Esophagus squamous epithelium (tissue), 5 donors: Measurements from ENCODE around the gene USP2. TPM values are rescaled to one million over a fixed set of nuclear protein-coding genes. Genes with fewer than 3 reads are reported as not detected.
A peak's percentile ranks its signal among the peaks of the same experiment; 100 is the strongest.

Source experiments
- DNase-seq: peaks from one replicate; lab custom pipeline; 2025; lab: John Stamatoyannopoulos, UW
- H3K27ac ChIP-seq, 4 donors: fragments of 200-600 bp; sonication (generic); one replicate each; pipeline ENCODE4 v1.5.1; 2016 to 2019; ENCODE audit warnings: mild to moderate bottlenecking in 1 of 4
- H3K27me3 ChIP-seq, 4 donors: fragments of 200-600 bp; sonication (generic); 1 replicate in 3 of 4; 2 replicates in 1 of 4; pipeline versions ENCODE4 v1.5.1 to v1.6.0; 2017 to 2021; ENCODE audit warnings: antibody characterized with exemption in 1 of 4
- H3K36me3 ChIP-seq, 3 donors: fragments of 200-600 bp; sonication (generic); one replicate each; pipeline ENCODE4 v1.5.1; 2016 to 2019
- H3K4me1 ChIP-seq, 3 donors: fragments of 200-600 bp; sonication (generic); one replicate each; pipeline ENCODE4 v1.5.1; 2017 to 2019
- H3K4me3 ChIP-seq, 4 donors: fragments of 200-600 bp; sonication (generic); 1 replicate in 3 of 4; 2 replicates in 1 of 4; pipeline ENCODE4 v1.5.1; 2016 to 2019; ENCODE audit warnings: mild to moderate bottlenecking in 2 of 4, moderate library complexity in 1 of 4
- H3K9me3 ChIP-seq, 3 donors: fragments of 200-600 bp; sonication (generic); one replicate each; pipeline ENCODE4 v1.5.1; 2016 to 2019
- CTCF ChIP-seq, 6 experiments: fragments of 450-650 bp in 4 of 6; fragments of 200-600 bp in 2 of 6; sonication (generic) in 2 of 6; IDR thresholded peaks; one replicate each; pipeline ENCODE4 v1.5.1; 2016 to 2019; ENCODE audit warnings: antibody characterized with exemption in 6 of 6, mild to moderate bottlenecking in 4 of 6, moderate library complexity in 4 of 6
- POLR2A ChIP-seq, 4 donors: fragments of 450-650 bp; IDR thresholded peaks; one replicate each; pipeline ENCODE4 v1.6.1; 2017; ENCODE audit warnings: antibody characterized with exemption in 4 of 4, mild to moderate bottlenecking in 4 of 4, moderate library complexity in 3 of 4
- WGBS, 2 donors: methylation state at CpG; one replicate each; pipeline ENCODE4 v1.1.5; 2018; 5-methylcytosine and 5-hydroxymethylcytosine counted together
- intact Hi-C: fragments of 100-400 bp; cut with DNase I; formaldehyde crosslinking; loops from one replicate; pipeline ENCODE4 v1.15.0; 2022
- total RNA-seq, 4 donors: library from RNA; depleted of rRNA; stranded (reverse); fragments of >200 nt; gene quantifications; one replicate each; pipeline ENCODE4 v1.1.0, GENCODE V29; 2016
- donor health status: DM: yes; HTN: yes; CAD: no.

USP2 gene
- total RNA-seq, 4 donors from 2014 or later, result 1.9 to 9.6 (median 4.8) TPM

GRCh38 chr11:119320240-119320775 is 61.2 kb downstream of the USP2 start:
- Histone ChIP-seq H3K27ac (peak overlapping the region; percentile 81 to 94 (median 90)), H3K27me3 (peaks cover 0 to 37% (median 3%) of the 10 kb centered on the region in 4 donors), H3K4me3 (peak overlapping the region; percentile 31 to 82 (median 52)), H3K9me3 (no peaks in the 10 kb centered on the region), H3K36me3 (no peaks in the 10 kb centered on the region), H3K4me1 (peaks cover 48 to 73% (median 59%) of the 10 kb centered on the region in 3 donors)
- TF ChIP-seq CTCF (IDR thresholded peaks at IDR 0.05) (no peak), POLR2A (IDR thresholded peaks at IDR 0.05) (no peak)
- 21 to 74% methylated on average over 4 to 6 of the region's 17 CpGs for WGBS, 2 donors
- intact Hi-C loops, result loop anchor here (5.0 kb wide), 1 partner anchor 113 kb away; the partner anchor contains the start of gene CBL
- no peak for DNase-seq

GRCh38 chr11:119319700-119320239 is 61.7 kb downstream of the USP2 start:
- no peak for TF ChIP-seq CTCF (IDR thresholded peaks at IDR 0.05)
- no peak for TF ChIP-seq POLR2A (IDR thresholded peaks at IDR 0.05)
- Histone ChIP-seq H3K9me3 (no peaks in the 10 kb centered on the region), H3K4me1 (peaks cover 52 to 79% (median 64%) of the 10 kb centered on the region in 3 donors), H3K27ac (peak overlapping the region; percentile 81 to 94 (median 90)), H3K36me3 (no peaks in the 10 kb centered on the region), H3K27me3 (peaks cover 0 to 42% (median 3%) of the 10 kb centered on the region in 4 donors), H3K4me3 (peak overlapping the region in 2 of 4 donors; percentile 55 to 82)
- intact Hi-C loops, result loop anchor here (5.0 kb wide), 1 partner anchor 112 kb away; the partner anchor contains the start of gene CBL
- 48 to 65% methylated on average over 9 to 10 of the region's 11 CpGs for WGBS, 2 donors
- no peak for DNase-seq

- H3K4me1 ChIP-seq, result peaks cover 52 to 84% (median 64%) of the 10 kb centered on the region in 3 donors
- TF ChIP-seq POLR2A (IDR thresholded peaks at IDR 0.05) (no peak), CTCF (IDR thresholded peaks at IDR 0.05) (no peak)
- no peaks in the 10 kb centered on the region for H3K9me3 ChIP-seq
- intact Hi-C loops, result no loop called here
- H3K27ac ChIP-seq, result peak overlapping the region; percentile 81 to 94 (median 90)
- H3K4me3 ChIP-seq, result peak overlapping the region in 1 of 4 donors; percentile 82
- no peak for DNase-seq
- H3K27me3 ChIP-seq, result peaks cover 0 to 47% (median 3%) of the 10 kb centered on the region in 4 donors
- H3K36me3 ChIP-seq, result peaks cover 0 to 2% (median 0%) of the 10 kb centered on the region in 3 donors
- WGBS, 2 donors, result 61 to 85% methylated on average over 2 to 4 of the region's 8 CpGs
These were observed 62.3 kb downstream of the USP2 start for GRCh38 chr11:119319136-119319699.

GRCh38 chr11:119318240-119319135 is 63.0 kb downstream of the USP2 start:
- Histone ChIP-seq H3K4me3 (peak overlapping the region in 1 of 4 donors; percentile 82), H3K27ac (peak overlapping the region; percentile 81 to 94 (median 90)), H3K36me3 (peaks cover 0 to 4% (median 0%) of the 10 kb centered on the region in 3 donors), H3K27me3 (peaks cover 0 to 47% (median 3%) of the 10 kb centered on the region in 4 donors), H3K9me3 (no peaks in the 10 kb centered on the region), H3K4me1 (peaks cover 52 to 87% (median 64%) of the 10 kb centered on the region in 3 donors)
- WGBS, 2 donors, result 32 to 60% methylated on average over 2 to 13 of the region's 22 CpGs
- no peak for DNase-seq
- intact Hi-C loops, result no loop called here
- TF ChIP-seq POLR2A (IDR thresholded peaks at IDR 0.05), result peak in 2 of 4 donors; percentile 52 to 56
- TF ChIP-seq CTCF (IDR thresholded peaks at IDR 0.05), result no peak
